Lower leg skin (tissue), 3 donors: ENCODE measurements around the gene C14orf93.

Experiments used
- CTCF ChIP-seq, 3 donors: fragments of 450-650 bp; IDR thresholded peaks; one replicate each; pipeline ENCODE4 v1.5.1; 2016; ENCODE audit warnings: antibody characterized with exemption in 3 of 3, mild to moderate bottlenecking in 3 of 3, moderate library complexity in 2 of 3
- POLR2A ChIP-seq, 2 donors: fragments of 450-650 bp; IDR thresholded peaks; one replicate each; pipeline ENCODE4 v1.6.1; 2016 to 2017; ENCODE audit warnings: antibody characterized with exemption in 2 of 2, mild to moderate bottlenecking in 1 of 2, moderate library complexity in 1 of 2

GRCh38 chr14:22991852-22992251, 18.1 kb downstream of the C14orf93 start:
- TF ChIP-seq POLR2A (IDR thresholded peaks at IDR 0.05) (no peak), CTCF (IDR thresholded peaks at IDR 0.05) (no peak)
